HEK293 (cell line): ENCODE data around the gene SMURF1.

Experiments used
- CTCF ChIA-PET: fragments of 350-600 bp; formaldehyde crosslinking; extraction: SDS; loops from one replicate; lab custom pipeline; 2021; ENCODE audit warnings: antibody characterized with exemption; lab: Yijun Ruan, JAX
- POLR2A ChIA-PET: fragments of 300-600 bp; formaldehyde crosslinking; extraction: SDS; loops from one replicate; lab custom pipeline; 2020; ENCODE audit warnings: antibody characterized with exemption, inconsistent platforms; lab: Yijun Ruan, JAX
- H3K27ac ChIP-seq: fragments of 200-500 bp; sonication (Bioruptor generic); 2 replicates; pipeline ENCODE4 v1.5.1; 2014; ENCODE audit warnings: low read depth, low read length, control low read depth, inconsistent platforms; ENCODE audit errors: extremely low read depth
- H3K36me3 ChIP-seq, 2 experiments: fragments of 200-500 bp in 1 of 2; sonication (Bioruptor generic) in 1 of 2; 1 replicate in 1 of 2; 2 replicates in 1 of 2; pipeline ENCODE4 v1.5.1; 2014 to 2017; ENCODE audit warnings: inconsistent platforms in 2 of 2, low read length in 2 of 2; ENCODE audit not compliant: control insufficient read depth in 2 of 2, insufficient read depth in 1 of 2
- H3K4me1 ChIP-seq: fragments of 200-500 bp; sonication (Bioruptor generic); 2 replicates; pipeline ENCODE4 v1.5.1; 2014; ENCODE audit warnings: mild to moderate bottlenecking, low read length, inconsistent platforms; ENCODE audit not compliant: control insufficient read depth, insufficient read depth
- H3K4me3 ChIP-seq: 2 replicates; pipeline ENCODE4 v1.5.1; 2011; ENCODE audit warnings: low read depth, mild to moderate bottlenecking, control low read depth, low read length, moderate library complexity
- H3K9me3 ChIP-seq: fragments of 200-500 bp; sonication (Bioruptor generic); 2 replicates; pipeline ENCODE4 v1.5.1; 2014; ENCODE audit warnings: low read depth, low read length, inconsistent platforms; ENCODE audit not compliant: control insufficient read depth, insufficient read depth
- BCL11B ChIP-seq: fragments of 450-650 bp; formaldehyde crosslinking; IDR thresholded peaks from 2 replicates; pipeline ENCODE4 v1.5.1; 2016; ENCODE audit warnings: low read depth, missing biosample characterization, missing genetic modification characterization
- GFI1B ChIP-seq: fragments of 450-650 bp; formaldehyde crosslinking; IDR thresholded peaks from 2 replicates; pipeline ENCODE4 v1.5.1; 2016; ENCODE audit warnings: missing biosample characterization, missing genetic modification characterization
- KLF9 ChIP-seq: fragments of 450-650 bp; formaldehyde crosslinking; IDR thresholded peaks from 2 replicates; pipeline ENCODE4 v1.5.1; 2016; ENCODE audit warnings: missing biosample characterization, missing genetic modification characterization, low read depth
- PRDM1 ChIP-seq: fragments of 450-650 bp; formaldehyde crosslinking; IDR thresholded peaks from 2 replicates; pipeline ENCODE4; 2016; ENCODE audit warnings: missing biosample characterization, missing genetic modification characterization
- SALL2 ChIP-seq: fragments of 450-650 bp; formaldehyde crosslinking; IDR thresholded peaks from 2 replicates; pipeline ENCODE4 v1.5.0; 2017; ENCODE audit warnings: missing biosample characterization, mild to moderate bottlenecking, missing genetic modification characterization, borderline replicate concordance
- TRIM28 ChIP-seq: IDR thresholded peaks from 2 replicates; pipeline ENCODE4 v1.6.1; 2011; ENCODE audit warnings: low read length, control low read depth, borderline replicate concordance
- ZNF2 ChIP-seq: fragments of 450-650 bp; formaldehyde crosslinking; IDR thresholded peaks from 2 replicates; pipeline ENCODE4 v1.5.1; 2016; ENCODE audit warnings: missing biosample characterization, missing genetic modification characterization
- ZNF521 ChIP-seq: fragments of 450-650 bp; formaldehyde crosslinking; IDR thresholded peaks from 2 replicates; pipeline ENCODE4 v1.5.1; 2017; ENCODE audit warnings: missing biosample characterization, mild to moderate bottlenecking, missing genetic modification characterization
- ZNF530 ChIP-seq: fragments of 450-650 bp; formaldehyde crosslinking; IDR thresholded peaks from 2 replicates; pipeline ENCODE4 v1.5.1; 2016; ENCODE audit warnings: low read depth, missing biosample characterization, missing genetic modification characterization
- ZNF558 ChIP-seq: fragments of 450-650 bp; formaldehyde crosslinking; IDR thresholded peaks from 2 replicates; pipeline ENCODE4 v1.5.1; 2016; ENCODE audit warnings: missing biosample characterization, missing genetic modification characterization
- ZNF561 ChIP-seq: fragments of 450-650 bp; IDR thresholded peaks from 2 replicates; pipeline ENCODE4 v1.5.1; 2018; ENCODE audit warnings: missing biosample characterization, missing genetic modification characterization, borderline replicate concordance
- ZNF585B ChIP-seq: fragments of 450-650 bp; formaldehyde crosslinking; IDR thresholded peaks from 2 replicates; pipeline ENCODE4 v1.5.1; 2016; ENCODE audit warnings: missing biosample characterization, missing genetic modification characterization
- ZNF623 ChIP-seq: fragments of 450-650 bp; formaldehyde crosslinking; IDR thresholded peaks from 2 replicates; pipeline ENCODE4 v1.5.1; 2016; ENCODE audit warnings: missing biosample characterization, missing genetic modification characterization
- ZNF624 ChIP-seq: fragments of 450-650 bp; formaldehyde crosslinking; IDR thresholded peaks from 2 replicates; pipeline ENCODE4 v1.5.1; 2017; ENCODE audit warnings: missing biosample characterization, missing genetic modification characterization
- ZNF660 ChIP-seq: fragments of 450-650 bp; IDR thresholded peaks from 2 replicates; pipeline ENCODE4 v1.5.1; 2018; ENCODE audit warnings: missing biosample characterization, mild to moderate bottlenecking, missing genetic modification characterization
- ZSCAN30 ChIP-seq: fragments of 450-650 bp; IDR thresholded peaks from 2 replicates; pipeline ENCODE4 v1.5.1; 2018; ENCODE audit warnings: missing biosample characterization, mild to moderate bottlenecking, missing genetic modification characterization, moderate library complexity
- ZXDB ChIP-seq: fragments of 450-650 bp; formaldehyde crosslinking; IDR thresholded peaks from 2 replicates; pipeline ENCODE4 v1.5.1; 2016; ENCODE audit warnings: missing biosample characterization, missing genetic modification characterization
- TF ChIP-seq, protein P1 (sequence below): fragments of 450-650 bp; formaldehyde crosslinking; IDR thresholded peaks from 2 replicates; pipeline ENCODE4 v1.5.1; 2017; ENCODE audit warnings: missing biosample characterization, missing genetic modification characterization
- TF ChIP-seq, protein P2 (sequence below): fragments of 450-650 bp; formaldehyde crosslinking; IDR thresholded peaks from 2 replicates; pipeline ENCODE4 v1.5.1; 2016; ENCODE audit warnings: missing biosample characterization, missing genetic modification characterization, low read depth
- TF ChIP-seq, protein P3 (sequence below): fragments of 450-650 bp; IDR thresholded peaks from 2 replicates; pipeline ENCODE4 v1.5.1; 2018; ENCODE audit warnings: missing biosample characterization, missing genetic modification characterization
- TF ChIP-seq, protein P4 (sequence below): fragments of 450-650 bp; formaldehyde crosslinking; IDR thresholded peaks from 2 replicates; pipeline ENCODE4 v1.5.1; 2016; ENCODE audit warnings: missing biosample characterization, missing genetic modification characterization

SMURF1 gene

DNA sequence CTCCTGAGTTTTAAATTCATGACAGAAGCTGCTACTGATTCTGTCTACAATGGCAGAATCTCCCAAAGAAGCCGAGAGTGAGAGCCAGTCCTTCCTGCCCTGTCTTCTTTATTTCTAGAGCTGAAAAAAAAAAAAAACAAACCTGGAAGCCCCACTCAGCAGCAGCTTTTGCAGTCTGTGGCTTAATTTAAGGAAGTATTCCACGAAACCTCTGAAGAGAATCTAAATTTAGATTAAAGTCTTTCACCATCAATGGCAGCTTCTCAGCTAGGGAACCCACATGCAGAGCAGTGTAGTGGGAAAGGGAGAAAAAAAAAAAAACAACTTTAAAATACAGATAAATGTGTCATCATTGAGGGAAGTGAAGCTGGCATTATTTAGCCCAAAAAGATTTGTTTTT lies 23.4 kb downstream of the SMURF1 start (continued):
- TF ChIP-seq, protein P1, sequence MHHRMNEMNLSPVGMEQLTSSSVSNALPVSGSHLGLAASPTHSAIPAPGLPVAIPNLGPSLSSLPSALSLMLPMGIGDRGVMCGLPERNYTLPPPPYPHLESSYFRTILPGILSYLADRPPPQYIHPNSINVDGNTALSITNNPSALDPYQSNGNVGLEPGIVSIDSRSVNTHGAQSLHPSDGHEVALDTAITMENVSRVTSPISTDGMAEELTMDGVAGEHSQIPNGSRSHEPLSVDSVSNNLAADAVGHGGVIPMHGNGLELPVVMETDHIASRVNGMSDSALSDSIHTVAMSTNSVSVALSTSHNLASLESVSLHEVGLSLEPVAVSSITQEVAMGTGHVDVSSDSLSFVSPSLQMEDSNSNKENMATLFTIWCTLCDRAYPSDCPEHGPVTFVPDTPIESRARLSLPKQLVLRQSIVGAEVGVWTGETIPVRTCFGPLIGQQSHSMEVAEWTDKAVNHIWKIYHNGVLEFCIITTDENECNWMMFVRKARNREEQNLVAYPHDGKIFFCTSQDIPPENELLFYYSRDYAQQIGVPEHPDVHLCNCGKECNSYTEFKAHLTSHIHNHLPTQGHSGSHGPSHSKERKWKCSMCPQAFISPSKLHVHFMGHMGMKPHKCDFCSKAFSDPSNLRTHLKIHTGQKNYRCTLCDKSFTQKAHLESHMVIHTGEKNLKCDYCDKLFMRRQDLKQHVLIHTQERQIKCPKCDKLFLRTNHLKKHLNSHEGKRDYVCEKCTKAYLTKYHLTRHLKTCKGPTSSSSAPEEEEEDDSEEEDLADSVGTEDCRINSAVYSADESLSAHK (tag by site-specific recombination): no peak
- no peak for TF ChIP-seq ZNF561 (tag by site-specific recombination)

DNA sequence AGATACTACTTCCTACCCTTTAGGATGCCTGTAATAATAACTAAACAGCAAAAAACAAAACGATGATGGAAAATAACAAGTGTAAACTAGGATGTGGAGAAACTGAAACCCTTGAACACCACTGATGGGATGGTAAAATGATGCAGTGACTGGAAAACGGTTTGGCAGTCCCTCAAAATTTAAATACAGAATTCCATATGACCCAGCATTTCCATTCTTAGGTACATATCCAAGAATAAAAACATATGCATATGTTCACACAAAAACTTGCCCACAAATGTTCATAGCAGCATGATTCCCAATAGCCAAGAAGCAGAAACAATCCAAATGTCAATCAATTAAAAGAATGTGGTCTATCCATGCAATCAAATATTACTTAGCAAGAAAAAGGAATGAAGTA lies 25.8 kb downstream of the SMURF1 start:
- TF ChIP-seq ZNF660 (tag by site-specific recombination): no peak
- TF ChIP-seq, protein P2, sequence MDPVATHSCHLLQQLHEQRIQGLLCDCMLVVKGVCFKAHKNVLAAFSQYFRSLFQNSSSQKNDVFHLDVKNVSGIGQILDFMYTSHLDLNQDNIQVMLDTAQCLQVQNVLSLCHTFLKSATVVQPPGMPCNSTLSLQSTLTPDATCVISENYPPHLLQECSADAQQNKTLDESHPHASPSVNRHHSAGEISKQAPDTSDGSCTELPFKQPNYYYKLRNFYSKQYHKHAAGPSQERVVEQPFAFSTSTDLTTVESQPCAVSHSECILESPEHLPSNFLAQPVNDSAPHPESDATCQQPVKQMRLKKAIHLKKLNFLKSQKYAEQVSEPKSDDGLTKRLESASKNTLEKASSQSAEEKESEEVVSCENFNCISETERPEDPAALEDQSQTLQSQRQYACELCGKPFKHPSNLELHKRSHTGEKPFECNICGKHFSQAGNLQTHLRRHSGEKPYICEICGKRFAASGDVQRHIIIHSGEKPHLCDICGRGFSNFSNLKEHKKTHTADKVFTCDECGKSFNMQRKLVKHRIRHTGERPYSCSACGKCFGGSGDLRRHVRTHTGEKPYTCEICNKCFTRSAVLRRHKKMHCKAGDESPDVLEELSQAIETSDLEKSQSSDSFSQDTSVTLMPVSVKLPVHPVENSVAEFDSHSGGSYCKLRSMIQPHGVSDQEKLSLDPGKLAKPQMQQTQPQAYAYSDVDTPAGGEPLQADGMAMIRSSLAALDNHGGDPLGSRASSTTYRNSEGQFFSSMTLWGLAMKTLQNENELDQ (tag by site-specific recombination): no peak
- TF ChIP-seq ZNF530 (tag by site-specific recombination): no peak
- TF ChIP-seq ZXDB (tag by site-specific recombination): no peak
- no peak for TF ChIP-seq ZSCAN30 (tag by site-specific recombination)
- no peak for TF ChIP-seq KLF9
- no peak for TF ChIP-seq GFI1B
- TF ChIP-seq ZNF585B (tag by site-specific recombination): no peak
- no peak for TF ChIP-seq ZNF2 (tag by site-specific recombination)
- no peak for TF ChIP-seq ZNF521 (tag by site-specific recombination)
- TF ChIP-seq, protein P3, sequence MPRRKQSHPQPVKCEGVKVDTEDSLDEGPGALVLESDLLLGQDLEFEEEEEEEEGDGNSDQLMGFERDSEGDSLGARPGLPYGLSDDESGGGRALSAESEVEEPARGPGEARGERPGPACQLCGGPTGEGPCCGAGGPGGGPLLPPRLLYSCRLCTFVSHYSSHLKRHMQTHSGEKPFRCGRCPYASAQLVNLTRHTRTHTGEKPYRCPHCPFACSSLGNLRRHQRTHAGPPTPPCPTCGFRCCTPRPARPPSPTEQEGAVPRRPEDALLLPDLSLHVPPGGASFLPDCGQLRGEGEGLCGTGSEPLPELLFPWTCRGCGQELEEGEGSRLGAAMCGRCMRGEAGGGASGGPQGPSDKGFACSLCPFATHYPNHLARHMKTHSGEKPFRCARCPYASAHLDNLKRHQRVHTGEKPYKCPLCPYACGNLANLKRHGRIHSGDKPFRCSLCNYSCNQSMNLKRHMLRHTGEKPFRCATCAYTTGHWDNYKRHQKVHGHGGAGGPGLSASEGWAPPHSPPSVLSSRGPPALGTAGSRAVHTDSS (tag by site-specific recombination): no peak
- TF ChIP-seq ZNF623 (tag by site-specific recombination): no peak
- TF ChIP-seq BCL11B (tag by site-specific recombination): no peak
- TF ChIP-seq PRDM1 (tag by site-specific recombination): no peak
- no peak for TF ChIP-seq TRIM28
- TF ChIP-seq ZNF558 (tag by site-specific recombination): no peak
- no peak for TF ChIP-seq SALL2
- TF ChIP-seq ZNF624 (tag by site-specific recombination): no peak
- TF ChIP-seq, protein P4, sequence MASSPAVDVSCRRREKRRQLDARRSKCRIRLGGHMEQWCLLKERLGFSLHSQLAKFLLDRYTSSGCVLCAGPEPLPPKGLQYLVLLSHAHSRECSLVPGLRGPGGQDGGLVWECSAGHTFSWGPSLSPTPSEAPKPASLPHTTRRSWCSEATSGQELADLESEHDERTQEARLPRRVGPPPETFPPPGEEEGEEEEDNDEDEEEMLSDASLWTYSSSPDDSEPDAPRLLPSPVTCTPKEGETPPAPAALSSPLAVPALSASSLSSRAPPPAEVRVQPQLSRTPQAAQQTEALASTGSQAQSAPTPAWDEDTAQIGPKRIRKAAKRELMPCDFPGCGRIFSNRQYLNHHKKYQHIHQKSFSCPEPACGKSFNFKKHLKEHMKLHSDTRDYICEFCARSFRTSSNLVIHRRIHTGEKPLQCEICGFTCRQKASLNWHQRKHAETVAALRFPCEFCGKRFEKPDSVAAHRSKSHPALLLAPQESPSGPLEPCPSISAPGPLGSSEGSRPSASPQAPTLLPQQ (tag by site-specific recombination): no peak
- no peak overlapping the region for H3K27ac ChIP-seq
- no peaks in the 10 kb centered on the region for H3K36me3 ChIP-seq
- H3K4me1 ChIP-seq: no peaks in the 10 kb centered on the region
- ChIA-PET CTCF (no interaction called here), POLR2A (no interaction called here)
- H3K9me3 ChIP-seq: no peaks in the 10 kb centered on the region
- no peak overlapping the region for H3K4me3 ChIP-seq
